ENCODE data around the gene LEPROT. TPM values are rescaled to one million over a fixed set of nuclear protein-coding genes. Genes with fewer than 3 reads are reported as not detected.
A peak's percentile ranks its signal among the peaks of the same experiment; 100 is the strongest.
"Not testable (repeated sequence)": the region's sequence is repeated elsewhere in the genome, so short reads cannot be mapped to it uniquely, and the experiment has no call there.

The LEPROT gene
- total and polyA plus RNA-seq, 10 of the 15 experiments (the other 5 are each of a cell fraction or from before 2014, with no cell fraction given): 14.9 to 38.1 (median 17.4) TPM

- TF ChIP-seq BHLHE40 (IDR thresholded peaks at IDR 0.05; ENCODE audit: borderline replicate concordance in 1 of 2, low read depth in 2 of 2, low read length in 1 of 2) (no peak), BRCA1 (IDR thresholded peaks at IDR 0.05; ENCODE audit: low read depth, low read length) (no peak), RUNX3 (IDR thresholded peaks at IDR 0.05; ENCODE audit: low read length) (no peak), CEBPZ (IDR thresholded peaks at IDR 0.05; ENCODE audit: low read depth, low read length) (no peak), CBFB (IDR thresholded peaks at IDR 0.05; ENCODE audit: low read depth) (no peak), ZZZ3 (IDR thresholded peaks at IDR 0.05; ENCODE audit: control insufficient read depth, insufficient read length, low read depth) (no peak), ATF7 (IDR thresholded peaks at IDR 0.05; ENCODE audit: low read depth) (no peak)
- TF ChIP-seq, protein P1, sequence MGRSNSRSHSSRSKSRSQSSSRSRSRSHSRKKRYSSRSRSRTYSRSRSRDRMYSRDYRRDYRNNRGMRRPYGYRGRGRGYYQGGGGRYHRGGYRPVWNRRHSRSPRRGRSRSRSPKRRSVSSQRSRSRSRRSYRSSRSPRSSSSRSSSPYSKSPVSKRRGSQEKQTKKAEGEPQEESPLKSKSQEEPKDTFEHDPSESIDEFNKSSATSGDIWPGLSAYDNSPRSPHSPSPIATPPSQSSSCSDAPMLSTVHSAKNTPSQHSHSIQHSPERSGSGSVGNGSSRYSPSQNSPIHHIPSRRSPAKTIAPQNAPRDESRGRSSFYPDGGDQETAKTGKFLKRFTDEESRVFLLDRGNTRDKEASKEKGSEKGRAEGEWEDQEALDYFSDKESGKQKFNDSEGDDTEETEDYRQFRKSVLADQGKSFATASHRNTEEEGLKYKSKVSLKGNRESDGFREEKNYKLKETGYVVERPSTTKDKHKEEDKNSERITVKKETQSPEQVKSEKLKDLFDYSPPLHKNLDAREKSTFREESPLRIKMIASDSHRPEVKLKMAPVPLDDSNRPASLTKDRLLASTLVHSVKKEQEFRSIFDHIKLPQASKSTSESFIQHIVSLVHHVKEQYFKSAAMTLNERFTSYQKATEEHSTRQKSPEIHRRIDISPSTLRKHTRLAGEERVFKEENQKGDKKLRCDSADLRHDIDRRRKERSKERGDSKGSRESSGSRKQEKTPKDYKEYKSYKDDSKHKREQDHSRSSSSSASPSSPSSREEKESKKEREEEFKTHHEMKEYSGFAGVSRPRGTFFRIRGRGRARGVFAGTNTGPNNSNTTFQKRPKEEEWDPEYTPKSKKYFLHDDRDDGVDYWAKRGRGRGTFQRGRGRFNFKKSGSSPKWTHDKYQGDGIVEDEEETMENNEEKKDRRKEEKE (IDR thresholded peaks at IDR 0.05): no peak
- TF ChIP-seq, protein P2, sequence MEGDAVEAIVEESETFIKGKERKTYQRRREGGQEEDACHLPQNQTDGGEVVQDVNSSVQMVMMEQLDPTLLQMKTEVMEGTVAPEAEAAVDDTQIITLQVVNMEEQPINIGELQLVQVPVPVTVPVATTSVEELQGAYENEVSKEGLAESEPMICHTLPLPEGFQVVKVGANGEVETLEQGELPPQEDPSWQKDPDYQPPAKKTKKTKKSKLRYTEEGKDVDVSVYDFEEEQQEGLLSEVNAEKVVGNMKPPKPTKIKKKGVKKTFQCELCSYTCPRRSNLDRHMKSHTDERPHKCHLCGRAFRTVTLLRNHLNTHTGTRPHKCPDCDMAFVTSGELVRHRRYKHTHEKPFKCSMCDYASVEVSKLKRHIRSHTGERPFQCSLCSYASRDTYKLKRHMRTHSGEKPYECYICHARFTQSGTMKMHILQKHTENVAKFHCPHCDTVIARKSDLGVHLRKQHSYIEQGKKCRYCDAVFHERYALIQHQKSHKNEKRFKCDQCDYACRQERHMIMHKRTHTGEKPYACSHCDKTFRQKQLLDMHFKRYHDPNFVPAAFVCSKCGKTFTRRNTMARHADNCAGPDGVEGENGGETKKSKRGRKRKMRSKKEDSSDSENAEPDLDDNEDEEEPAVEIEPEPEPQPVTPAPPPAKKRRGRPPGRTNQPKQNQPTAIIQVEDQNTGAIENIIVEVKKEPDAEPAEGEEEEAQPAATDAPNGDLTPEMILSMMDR (IDR thresholded peaks at IDR 0.05 in 2 of 3, conservative IDR thresholded peaks at IDR 0.05 in 1 of 3; ENCODE audit: control insufficient read depth in 2 of 3, extremely low read depth in 1 of 3, insufficient read depth in 1 of 3, low read depth in 3 of 3, low read length in 3 of 3): peak; percentile 53 to 66 (median 57); a peak in 5 of 6 replicates
These were observed 38.9 kb downstream of the LEPROT start (continued) for GRCh38 chr1:65459397-65459768.

DNA sequence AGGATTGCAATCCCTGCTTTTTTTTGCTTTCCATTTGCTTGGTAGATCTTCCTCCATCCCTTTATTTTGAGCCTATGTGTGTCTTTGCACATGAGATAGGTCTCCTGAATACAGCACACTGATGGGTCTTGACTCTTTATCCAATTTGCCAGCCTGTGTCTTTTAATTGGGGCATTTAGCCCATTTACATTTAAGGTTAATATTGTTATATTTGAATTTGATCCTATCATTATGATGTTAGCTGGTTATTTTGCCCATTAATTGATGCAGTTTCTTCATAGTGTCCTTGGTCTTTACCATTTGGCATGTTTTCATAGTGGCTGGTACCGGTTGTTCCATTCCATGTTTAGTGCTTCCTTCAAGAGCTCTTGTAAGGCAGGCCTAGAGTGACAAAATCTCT is 45.4 kb downstream of the LEPROT start:
- POLR2A ChIA-PET; H3K79me2 ChIP-seq (ENCODE audit: control insufficient read depth, insufficient read depth, low read length); H3K27ac ChIP-seq (ENCODE audit: control insufficient read depth, insufficient read depth); H3K4me3 ChIP-seq; in situ Hi-C loops (cut with MboI); FAIRE-seq; RAD21 ChIA-PET (ENCODE audit: unreplicated experiment); BruUV-seq (replicated peaks); H3K36me3 ChIP-seq (ENCODE audit: control insufficient read depth in 2 of 2, insufficient read depth in 2 of 2, low read length in 1 of 2); H2AFZ ChIP-seq (ENCODE audit: control insufficient read depth, low read depth, low read length); H3K9ac ChIP-seq (ENCODE audit: control insufficient read depth, insufficient read depth, low read length); SMC1A ChIA-PET (ENCODE audit: uncharacterized antibody, unreplicated experiment); H3K27me3 ChIP-seq (replicated peaks in 1 of 2; ENCODE audit: control insufficient read depth in 2 of 2, insufficient read depth in 2 of 2, low read length in 1 of 2); H3K9me3 ChIP-seq (replicated peaks; ENCODE audit: control insufficient read depth, insufficient read depth, low read length); CTCF ChIA-PET; DNase-seq (ENCODE audit: low read depth, low spot score); intact Hi-C loops (cut with micrococcal nuclease; ENCODE audit: unreplicated experiment); ATAC-seq; H4K20me1 ChIP-seq (ENCODE audit: control insufficient read depth, insufficient read depth); H3K4me2 ChIP-seq (ENCODE audit: control insufficient read depth, insufficient read depth); H3K4me1 ChIP-seq (ENCODE audit: control insufficient read depth, insufficient read depth, low read length): not testable (repeated sequence)
- WGBS (ENCODE audit: insufficient coverage, insufficient replicate concordance, low lambda C conversion rate, missing lambda C conversion rate): 89% methylated on average over 1 of the region's 1 CpG
